HG03139 (cell line): ENCODE results near the gene COL4A5.
"Not testable (repeated sequence)": the region's sequence is repeated elsewhere in the genome, so short reads cannot be mapped to it uniquely, and the experiment has no call there.

Experiments
- ATAC-seq: cut with Tn5 transposase; IDR thresholded peaks from one replicate; pipeline ENCODE4 v1.9.1; 2021; ENCODE audit not compliant: unreplicated experiment

The COL4A5 gene

DNA sequence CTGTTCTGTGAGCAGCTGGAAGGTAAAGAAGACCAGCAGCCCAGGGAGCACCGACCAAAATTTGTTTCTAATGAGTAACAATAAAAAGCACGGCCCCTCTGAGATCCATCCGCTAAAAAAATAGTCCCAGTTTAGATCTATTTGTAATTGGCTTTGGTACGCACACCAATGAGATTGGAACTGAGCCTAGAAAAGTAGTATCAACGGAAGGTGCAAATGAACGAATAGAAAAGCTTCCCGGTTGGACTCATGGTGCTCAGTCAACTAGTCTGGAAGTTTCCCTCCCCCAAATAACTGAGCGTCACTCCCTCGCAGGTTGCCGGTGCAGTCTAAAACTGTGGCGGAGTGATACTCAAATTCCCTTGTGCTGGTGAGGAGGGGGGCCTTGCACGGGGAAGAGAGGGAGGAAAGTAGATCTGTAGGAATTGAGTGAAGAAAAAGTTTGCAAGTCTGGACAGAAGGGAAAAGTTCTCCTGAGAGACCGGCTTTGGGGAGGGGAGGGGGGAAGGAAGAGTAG, at the start of gene COL4A5:
COL4A5 (plus strand) TSS at position 413 of the 517 bp plus-strand sequence. CDS start 288 bp downstream, outside the sequence.
- ATAC-seq = no peak

DNA sequence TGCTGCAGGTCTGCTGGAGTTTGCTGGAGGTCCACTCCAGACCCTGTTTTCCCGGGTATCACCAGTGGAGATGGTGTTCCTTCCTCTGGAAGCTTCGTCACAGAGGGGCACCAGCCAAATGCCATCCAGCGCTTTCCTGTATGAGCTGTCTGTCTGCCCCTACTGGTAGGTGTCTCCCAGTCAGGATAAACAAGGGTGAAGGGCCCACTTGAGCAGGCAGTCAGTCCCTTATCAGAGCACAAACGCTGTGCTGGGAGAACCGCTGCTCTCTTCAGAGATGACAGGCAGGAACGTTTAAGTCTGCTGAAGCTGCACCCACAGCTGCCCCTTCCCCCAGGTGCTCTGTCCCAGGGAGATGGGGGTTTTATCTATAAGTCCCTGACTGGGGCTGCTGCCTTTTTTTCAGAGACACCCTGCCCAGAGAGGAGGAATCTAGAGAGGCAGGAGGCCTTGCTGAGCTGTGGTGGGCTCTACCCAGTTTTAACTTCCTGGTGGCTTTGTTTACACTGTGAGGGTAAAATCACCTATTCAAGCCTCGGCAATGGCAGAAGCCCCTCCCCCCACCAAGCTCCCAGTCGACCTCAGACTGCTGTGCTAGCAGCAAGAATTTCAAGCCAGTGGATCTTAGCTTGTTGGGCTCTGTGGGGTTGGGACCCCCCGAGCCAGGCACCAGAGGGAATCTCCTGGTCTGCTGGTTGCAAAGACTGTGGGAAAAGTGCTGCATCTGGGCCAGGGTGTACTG, 48.5 kb upstream of the COL4A5 start:
- ATAC-seq = not testable (repeated sequence)

DNA sequence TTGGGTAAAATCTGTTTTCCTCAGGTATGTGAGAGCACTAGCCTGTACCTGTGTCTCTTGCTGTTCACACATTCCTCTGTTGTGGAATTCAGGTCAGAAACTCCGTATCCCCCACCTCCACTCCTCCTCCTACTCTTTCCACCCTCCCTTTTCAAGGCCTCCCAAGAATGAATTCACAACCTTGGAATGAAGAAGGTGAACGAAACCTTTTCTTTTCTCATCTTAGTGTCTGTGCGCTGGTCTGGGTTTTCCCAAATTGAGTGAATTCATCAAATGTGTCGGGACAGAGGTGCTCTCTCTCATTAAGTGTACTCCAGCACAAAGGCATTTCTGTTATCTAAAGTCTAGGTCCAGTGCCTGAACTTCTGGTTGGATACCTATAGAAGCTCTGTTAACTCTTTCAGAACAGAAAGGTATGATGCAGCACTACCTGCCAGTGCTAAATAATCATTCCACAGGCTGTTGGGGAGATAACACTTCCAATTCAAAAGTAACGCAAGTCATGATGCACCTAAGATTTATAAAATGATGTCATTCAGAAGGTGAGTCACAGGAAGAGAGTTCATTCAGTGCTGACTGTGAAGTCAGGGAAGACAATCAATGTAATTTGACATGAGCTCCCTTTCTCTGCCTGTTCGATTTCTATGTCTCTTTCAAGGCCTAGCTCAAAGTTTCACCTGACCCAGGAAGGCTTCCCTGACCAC, 43.3 kb upstream of the COL4A5 start:
- ATAC-seq = no peak

DNA sequence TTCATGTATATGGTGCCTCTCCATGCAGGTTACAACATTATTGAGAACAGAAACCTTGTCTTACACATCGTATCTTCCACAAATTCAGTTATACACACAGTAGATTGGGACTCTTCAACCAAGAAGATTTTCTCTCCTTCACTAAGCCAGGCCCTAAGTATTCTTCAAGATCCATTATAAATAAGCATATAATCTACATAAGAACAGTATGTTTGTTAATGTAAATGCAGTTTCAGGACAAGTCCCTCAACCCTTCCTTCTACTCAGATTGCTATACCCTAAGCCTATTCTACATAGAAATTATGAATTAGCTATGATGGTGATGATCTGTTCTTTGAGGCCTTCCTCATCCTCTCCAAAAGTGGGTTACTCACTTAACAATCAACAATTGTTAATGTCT, 42.7 kb upstream of the COL4A5 start:
- ATAC-seq = no peak

DNA sequence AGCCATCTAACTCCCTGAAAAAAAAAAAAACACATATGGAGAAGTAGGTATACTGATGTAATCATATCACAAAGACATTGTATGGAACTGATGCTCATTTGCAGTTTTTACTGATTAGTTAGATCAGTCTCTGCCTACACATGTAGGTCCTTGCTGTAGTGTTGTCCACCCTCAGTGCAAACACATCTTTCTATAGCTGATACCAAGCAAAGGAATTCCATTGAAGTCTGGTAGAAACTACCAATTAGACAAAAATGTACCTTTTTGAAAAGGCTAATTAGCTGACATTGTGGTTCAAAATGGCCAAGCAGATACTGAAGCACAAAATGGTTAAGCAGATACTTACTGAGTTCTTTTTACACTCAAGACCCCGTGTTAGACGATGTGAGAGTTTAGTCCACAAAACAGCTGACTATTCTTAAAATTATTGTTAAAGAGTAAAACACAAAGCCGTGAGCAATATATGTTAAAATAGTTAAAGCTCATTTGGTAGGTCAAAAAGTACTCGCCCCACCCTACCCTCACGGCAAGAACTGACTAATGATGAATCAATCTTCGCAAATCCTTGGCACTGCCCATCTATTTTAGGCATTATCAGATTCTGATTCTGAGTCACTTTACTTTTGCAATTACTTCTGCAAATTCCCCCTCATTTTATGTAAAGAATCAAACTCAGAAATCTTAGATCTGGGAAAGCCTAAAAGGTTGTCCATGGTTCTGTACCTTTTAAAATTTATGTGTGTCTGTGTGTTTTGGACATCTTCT, 41.8 kb upstream of the COL4A5 start:
- no peak for ATAC-seq

DNA sequence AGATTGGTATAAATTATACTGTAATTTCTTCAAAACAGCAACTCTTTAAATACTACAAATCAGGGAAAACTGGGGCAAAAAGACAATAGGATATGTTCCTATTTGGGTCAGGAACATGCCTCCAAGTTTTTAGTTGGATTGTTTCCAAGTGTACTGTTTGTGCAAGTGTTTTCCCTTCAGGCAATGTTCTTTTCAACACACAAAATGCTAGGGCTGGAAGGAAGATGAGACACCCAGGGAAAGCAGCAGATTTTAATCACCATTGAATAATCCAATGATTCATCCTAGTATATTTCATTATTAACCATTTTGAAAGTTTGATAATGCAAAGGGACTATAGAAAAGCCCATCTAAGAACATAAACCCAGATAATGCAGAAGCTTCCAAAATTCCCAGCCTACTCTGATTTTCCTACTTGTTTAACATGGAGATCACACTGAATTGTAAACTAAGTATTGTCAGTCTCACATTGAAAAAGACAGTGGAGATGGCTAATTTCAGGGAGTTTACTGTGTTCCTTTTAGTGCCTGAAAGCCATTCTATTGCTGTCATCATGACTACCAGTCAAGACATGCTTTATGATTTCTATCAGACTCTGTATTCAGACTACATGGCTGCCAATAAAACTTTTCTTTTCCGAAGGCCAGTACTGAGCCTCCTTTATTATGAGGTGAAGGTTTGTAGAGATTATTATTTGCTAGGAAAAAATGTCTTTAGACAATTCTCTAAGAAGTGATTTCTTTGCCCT, 40.0 kb upstream of the COL4A5 start:
- no peak for ATAC-seq

DNA sequence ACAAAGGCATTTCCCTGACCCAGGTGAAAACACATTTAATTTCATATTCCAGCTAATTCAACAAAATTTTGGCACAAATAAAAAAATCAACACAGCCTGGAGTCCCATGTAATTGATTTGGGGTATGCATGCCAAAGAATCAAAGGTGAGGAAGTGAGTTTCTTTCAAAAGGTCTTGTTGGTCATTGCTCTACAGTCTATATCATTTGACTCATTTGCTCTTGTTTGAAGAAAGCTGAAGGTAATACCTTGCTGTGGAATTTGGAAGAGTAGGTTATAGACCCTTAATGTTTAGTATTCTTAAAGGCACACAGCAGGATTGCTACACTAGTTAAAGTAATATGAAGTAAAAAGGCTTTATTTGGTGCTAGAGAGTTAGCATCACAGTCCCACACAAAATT, 26.9 kb upstream of the COL4A5 start:
- no peak for ATAC-seq

DNA sequence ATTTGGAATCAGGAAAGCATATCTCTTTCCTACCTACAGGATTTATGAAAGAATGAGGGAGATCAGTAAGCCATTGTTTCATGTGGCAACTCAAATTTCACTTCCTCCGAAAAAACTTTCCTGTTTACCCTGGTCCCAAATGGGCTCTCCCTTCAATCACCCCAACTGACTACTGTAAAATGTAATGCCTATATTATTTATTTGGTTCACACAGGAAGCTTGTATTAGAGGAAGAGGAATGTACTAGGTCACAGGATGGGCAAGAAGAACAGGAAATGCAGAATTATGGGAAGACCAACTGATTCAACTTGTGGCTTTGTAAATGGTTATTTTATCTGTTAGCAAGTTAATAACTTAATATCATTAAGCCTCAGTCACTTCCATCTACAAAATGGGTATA, 24.5 kb upstream of the COL4A5 start:
- ATAC-seq = no peak

DNA sequence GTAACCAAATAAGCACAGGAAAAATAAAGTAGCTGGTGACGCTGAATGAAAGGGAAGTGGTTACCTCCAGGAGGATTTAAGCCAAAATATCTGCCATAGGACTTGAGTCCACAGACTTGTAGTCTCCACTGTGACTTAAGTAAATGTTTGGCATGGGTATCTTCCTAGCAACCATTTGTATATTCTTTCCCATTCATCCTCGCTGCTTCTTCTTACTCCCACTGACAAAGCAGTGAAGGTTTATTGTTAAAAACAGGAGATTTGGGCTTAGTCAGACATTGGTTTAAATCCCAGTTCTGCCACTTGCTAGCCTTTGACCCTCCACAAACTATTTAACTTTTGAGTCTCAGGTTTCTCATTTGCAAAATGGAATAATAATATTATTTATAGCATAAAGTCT, 23.7 kb upstream of the COL4A5 start:
- ATAC-seq = no peak

DNA sequence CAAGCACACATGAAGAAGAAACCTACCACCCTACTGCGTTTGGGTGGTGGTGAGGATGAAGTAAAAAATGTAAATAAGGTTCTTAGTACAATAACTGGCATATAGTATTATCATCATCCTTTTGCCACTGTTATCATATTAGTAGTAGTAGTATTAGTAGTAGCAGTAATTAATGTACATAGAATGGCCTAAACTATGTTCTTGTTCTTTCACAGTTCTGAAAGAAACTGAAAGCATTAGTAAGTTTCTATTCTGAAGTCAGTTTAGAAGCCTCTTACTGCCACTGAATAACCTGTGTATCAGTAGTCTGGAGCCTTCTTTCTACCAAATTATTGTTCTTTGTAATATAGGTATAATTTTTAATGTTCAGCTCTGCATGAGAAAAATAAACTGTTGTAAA, 22.4 kb upstream of the COL4A5 start:
- no peak for ATAC-seq

DNA sequence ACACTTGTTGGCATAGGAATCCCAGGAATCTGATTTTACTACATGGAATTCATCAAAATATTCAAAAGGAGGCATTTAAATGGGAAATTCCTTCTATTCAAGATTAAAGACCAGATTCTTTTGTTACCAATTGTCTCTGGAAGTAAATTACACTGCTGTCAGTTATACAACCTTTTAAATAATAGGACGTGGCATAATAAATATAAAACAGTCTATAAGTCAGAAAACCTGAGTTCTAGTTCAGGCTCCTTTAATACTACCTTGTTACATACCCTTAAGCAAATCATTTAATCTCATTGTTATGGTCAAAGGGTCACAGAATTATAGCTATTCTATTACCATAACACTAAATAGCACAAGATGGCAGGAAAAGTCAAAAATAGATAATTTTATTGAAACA, 20.2 kb upstream of the COL4A5 start:
- ATAC-seq = no peak

DNA sequence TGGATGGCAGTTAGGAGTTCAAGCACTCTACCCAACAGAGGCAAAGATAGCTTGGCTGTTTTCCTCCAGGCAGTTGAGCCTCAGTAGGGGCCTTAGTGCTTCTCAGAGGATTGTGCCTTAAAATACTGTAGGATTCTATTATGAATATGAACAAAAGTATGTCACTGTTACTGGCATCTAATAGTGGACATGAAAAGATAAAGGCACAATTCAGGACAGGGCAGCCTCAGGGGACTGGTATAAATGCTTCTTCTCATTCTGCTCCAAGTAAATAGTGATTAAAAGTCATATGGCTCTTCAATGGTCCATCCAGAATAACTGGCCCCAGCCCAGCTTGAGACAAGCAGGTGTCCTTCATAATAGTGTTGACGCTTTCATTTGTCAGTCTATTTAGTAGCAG, 19.2 kb upstream of the COL4A5 start:
- ATAC-seq = no peak

DNA sequence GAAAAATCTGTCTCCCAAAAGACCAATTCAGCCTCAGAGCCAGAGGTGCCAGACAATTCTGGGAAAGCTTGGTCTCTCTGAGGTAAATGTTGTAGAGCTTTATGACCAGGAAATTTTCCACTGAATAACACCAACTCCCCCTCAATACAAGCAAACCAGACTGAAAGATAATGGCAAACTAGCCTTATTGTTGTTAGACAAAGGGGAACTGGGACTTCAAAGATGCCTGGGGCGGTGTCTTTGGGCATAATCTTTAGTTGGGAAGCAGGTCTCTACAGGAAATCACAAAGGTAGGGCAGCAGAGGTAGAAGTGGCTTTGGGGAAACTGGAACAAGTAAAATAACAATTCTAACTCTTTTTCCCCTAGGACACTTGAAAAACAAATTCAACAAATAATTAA, 13.4 kb upstream of the COL4A5 start:
- no peak for ATAC-seq

DNA sequence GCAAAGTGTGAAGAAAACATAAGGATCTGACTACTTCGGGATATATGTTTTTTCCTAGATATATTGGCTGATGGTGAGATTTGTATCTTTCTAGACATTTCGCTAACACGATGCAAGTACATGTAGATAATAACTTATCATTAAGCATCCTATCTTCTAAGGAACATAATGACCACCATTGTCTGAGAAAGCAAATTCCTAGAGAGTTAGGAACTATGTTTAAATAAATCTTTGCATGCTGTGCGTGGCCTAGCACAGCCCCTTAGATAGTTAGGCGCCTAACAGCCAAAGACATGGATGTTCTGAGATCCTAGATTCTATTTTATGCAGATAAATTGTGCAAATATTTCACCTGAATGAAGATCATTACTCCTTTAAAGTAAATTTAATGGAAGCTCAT, 4.4 kb upstream of the COL4A5 start:
- ATAC-seq = no peak

DNA sequence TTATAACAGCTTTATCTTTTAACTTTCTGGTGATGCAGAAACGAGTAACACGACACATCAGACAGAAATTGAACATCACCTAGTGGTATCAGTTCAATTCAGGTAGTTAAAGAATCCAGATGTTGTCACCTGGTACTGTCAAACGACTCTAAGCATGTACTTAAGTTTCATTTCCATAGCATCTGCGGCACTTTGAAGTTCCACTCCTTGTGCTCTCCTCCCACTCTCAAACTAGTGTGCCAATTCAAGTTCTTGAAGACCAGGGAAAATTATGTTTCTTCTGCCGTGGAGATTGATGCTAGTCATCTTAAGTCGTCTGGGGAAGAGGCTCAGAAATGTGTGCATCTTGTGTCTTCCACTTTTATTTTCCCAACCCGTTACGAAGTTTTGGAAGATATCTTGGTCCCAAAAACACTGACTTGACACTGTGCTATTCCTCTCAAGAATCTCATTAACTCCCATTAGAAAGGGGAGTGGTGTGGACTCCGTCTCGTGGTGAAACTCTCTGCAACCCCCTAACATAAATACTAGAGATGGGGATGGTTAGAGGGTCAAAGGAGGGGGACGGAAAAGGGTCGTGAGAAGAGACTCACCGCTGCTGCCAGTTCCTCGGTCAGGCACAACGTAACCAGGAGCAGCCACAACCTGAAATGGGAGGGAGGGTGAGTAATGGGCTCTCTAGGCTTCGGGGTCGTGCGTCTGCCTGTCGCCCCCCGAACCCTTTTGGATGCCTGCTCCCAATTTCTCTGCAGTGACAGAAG, 2.1 kb upstream of the COL4A5 start:
- no peak for ATAC-seq

DNA sequence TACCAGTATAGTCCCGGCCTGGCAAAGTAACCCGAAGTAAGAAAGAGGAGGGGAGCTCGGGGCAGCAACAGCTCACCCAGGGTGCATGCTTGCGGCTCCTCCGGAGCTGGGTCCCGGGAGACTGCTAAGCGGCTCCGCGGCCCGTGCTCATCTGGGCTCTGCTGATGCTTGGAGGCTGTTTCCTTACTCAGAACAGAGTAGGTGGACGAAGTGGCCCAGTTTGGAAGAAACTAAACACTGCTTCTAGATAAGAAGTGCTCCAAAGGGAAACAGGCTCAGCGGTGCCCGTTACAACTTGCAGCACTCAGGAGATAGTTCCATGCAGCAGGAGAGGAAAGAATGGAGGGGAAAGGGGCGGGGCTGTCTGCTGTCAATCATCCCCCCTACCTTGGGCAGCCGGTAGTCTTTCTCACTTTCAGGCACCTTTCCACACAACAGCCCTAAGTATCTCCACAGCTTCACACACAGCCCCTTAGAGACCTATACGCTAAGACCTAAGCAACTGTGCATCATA, 1.5 kb upstream of the COL4A5 start, which contains the start of gene COL4A6:
COL4A6 (minus strand) TSS at position 313 of the 514 bp plus-strand sequence; CDS start at position 87, 226 bp downstream.
- no peak for ATAC-seq

DNA sequence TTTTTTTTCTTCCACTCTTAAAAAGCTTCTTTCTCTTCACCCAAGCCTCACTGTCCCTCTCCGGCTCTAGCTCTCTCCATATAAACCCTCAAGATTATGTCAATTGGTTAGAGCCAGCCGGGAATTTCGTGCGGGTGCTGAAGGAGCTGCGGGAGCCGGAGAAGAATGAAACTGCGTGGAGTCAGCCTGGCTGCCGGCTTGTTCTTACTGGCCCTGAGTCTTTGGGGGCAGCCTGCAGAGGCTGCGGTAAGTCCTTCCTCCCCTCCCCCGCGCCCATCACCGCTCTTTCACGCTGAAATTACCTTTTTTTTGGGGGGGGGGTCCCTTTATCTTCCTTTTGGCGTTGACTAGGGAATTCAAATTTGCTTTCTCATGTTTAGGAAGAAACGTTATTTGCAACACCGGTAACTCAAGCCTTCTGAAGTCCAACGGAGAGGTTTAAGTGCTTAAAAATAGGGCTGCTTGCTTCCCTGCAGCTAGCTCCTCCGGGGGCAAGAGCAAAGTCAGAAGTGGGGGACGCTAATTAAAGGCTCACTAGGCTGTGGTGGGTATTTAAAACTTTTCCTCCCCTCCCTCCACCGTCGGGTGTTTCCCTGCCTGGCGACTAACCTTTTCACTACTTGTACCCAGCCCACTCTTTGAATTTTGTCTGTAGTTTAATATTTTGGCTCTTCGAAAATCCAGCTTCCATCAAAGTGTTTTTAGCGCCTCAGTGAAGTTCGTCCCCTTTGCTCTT, 491 bp downstream of the COL4A5 start:
- ATAC-seq = no peak

DNA sequence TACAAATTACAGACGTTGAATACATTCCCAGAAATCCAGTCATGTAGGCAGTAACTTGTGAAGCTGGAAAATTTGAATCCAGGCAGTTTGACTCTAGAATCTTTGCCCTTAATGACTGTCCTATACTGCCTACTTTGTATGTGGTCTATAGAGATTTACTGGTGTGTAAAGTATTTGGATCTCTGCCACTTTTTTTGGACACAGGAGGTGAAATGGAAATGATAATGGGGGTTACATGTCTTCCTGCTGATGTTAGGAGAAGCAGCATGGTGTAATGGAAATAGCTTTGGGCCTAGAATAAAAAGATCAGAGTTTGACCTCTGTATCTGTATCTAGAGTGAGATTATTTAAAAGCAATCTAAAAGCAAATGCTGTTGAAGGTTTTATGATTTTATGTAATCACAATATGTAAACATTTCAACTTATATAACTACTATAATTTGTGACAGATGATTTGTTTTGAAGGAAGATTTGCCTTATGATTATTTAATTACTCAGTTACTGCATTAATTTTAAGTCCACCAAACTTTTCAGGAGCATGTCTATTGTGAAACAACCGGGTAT, 3.3 kb downstream of the COL4A5 start:
- ATAC-seq = no peak

DNA sequence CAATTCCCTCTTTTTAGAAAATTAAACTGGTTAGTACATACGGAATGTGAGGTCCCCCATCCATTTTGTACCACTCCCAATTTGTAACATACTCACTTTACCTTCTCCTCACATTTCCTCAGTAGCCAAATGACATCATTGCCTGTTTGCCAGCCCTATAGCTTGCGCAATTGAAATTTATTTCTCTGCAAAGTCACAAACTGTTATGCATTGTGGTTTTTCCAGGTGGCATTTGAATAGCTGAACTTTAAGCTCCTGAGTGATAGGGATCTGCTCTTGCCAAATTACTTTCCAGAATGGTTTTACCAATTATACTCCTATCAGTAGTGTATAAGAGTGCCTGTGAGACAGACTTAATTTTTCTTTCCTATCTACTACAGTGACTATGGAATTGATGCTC, 7.7 kb downstream of the COL4A5 start:
- ATAC-seq = no peak
